ENCODE data around the gene ABHD16A.

ABHD16A gene

GRCh38 chr6:31683591-31683990 is 19.5 kb downstream of the ABHD16A start:
- TF ChIP-seq CTCF (conservative IDR thresholded peaks at IDR 0.05) (no peak), ZFX (IDR thresholded peaks at IDR 0.05) (no peak)
- H3K27ac ChIP-seq = no peak overlapping the region

- no peak overlapping the region for H3K27ac ChIP-seq
- no peak for TF ChIP-seq CTCF (conservative IDR thresholded peaks at IDR 0.05)
- no peak for TF ChIP-seq ZFX (IDR thresholded peaks at IDR 0.05)
Observed at GRCh38 chr6:31681135-31681671, 21.9 kb downstream of the ABHD16A start.

GRCh38 chr6:31680226-31681134 is 22.6 kb downstream of the ABHD16A start, which contains the start of gene LY6G5C:
TSS of gene LY6G5C (minus strand) at chr6:31681067. CDS start at chr6:31680373, 694 bp downstream.
- peak; percentile 86 for TF ChIP-seq CTCF (conservative IDR thresholded peaks at IDR 0.05)
- TF ChIP-seq ZFX (IDR thresholded peaks at IDR 0.05) = no peak
- no peak within 1 kb of the TSS for H3K27ac ChIP-seq

GRCh38 chr6:31677955-31678354 is 25.2 kb downstream of the ABHD16A start:
- TF ChIP-seq ZFX (IDR thresholded peaks at IDR 0.05) = no peak
- TF ChIP-seq CTCF (conservative IDR thresholded peaks at IDR 0.05) = no peak
- no peak overlapping the region for H3K27ac ChIP-seq

GRCh38 chr6:31676904-31677303 is 26.2 kb downstream of the ABHD16A start:
- H3K27ac ChIP-seq = no peak overlapping the region
- TF ChIP-seq ZFX (IDR thresholded peaks at IDR 0.05) = no peak
- TF ChIP-seq CTCF (conservative IDR thresholded peaks at IDR 0.05) = no peak

- no peak overlapping the region for H3K27ac ChIP-seq
- TF ChIP-seq ZFX (IDR thresholded peaks at IDR 0.05) = no peak
- no peak for TF ChIP-seq CTCF (conservative IDR thresholded peaks at IDR 0.05)
Observed at GRCh38 chr6:31676322-31676903, 26.7 kb downstream of the ABHD16A start.

GRCh38 chr6:31669676-31670075 is 33.4 kb downstream of the ABHD16A start, which contains the start of gene LY6G5B:
TSS of gene LY6G5B (plus strand) at chr6:31669976. CDS start at chr6:31670951, 975 bp downstream.
- TF ChIP-seq ZFX (IDR thresholded peaks at IDR 0.05) = no peak
- no peak for TF ChIP-seq CTCF (conservative IDR thresholded peaks at IDR 0.05)
- no peak within 1 kb of the TSS for H3K27ac ChIP-seq
